ENCODE measurements around the gene HAPLN1.

DNA sequence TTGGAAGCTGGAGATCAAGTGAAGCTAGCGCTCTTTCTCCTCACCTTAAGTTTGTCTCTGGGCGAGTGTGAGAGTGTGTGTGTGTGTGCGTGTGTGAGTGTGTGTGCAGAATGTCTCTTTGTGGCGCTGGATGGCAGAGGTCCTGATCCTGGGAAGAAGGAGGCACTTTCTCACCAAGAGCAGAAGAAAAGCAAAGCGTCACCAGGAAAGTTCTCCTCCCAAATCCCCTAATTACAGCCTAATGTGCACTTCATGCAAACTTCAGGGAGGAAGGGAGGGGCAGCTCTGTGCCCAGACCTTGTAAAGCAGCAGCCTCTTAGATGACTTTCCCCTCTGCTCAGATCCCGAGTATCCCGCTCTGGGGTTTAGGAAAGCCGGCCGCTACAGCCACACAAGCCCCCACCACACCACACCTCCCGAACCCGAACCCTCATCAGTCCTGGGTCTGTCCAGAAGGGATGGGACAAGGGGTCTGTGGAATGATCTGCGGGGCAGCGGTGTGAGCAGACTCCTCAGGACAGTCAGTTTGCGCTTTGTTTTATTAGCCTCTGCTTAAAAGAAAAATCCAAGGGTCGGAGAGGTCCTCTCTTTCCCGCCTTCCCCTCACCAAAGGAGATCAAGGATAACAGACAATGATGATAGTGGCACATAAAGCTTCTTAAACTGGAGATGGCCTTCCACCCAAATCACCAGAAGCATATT, at the start of gene HAPLN1:
- no peak for TF ChIP-seq POLR2A (IDR thresholded peaks at IDR 0.05)
- TF ChIP-seq, protein P1, sequence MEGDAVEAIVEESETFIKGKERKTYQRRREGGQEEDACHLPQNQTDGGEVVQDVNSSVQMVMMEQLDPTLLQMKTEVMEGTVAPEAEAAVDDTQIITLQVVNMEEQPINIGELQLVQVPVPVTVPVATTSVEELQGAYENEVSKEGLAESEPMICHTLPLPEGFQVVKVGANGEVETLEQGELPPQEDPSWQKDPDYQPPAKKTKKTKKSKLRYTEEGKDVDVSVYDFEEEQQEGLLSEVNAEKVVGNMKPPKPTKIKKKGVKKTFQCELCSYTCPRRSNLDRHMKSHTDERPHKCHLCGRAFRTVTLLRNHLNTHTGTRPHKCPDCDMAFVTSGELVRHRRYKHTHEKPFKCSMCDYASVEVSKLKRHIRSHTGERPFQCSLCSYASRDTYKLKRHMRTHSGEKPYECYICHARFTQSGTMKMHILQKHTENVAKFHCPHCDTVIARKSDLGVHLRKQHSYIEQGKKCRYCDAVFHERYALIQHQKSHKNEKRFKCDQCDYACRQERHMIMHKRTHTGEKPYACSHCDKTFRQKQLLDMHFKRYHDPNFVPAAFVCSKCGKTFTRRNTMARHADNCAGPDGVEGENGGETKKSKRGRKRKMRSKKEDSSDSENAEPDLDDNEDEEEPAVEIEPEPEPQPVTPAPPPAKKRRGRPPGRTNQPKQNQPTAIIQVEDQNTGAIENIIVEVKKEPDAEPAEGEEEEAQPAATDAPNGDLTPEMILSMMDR (IDR thresholded peaks at IDR 0.05), result no peak
